Heart left ventricle (tissue), 16 donors: Measurements from ENCODE around the gene TNFAIP8L1. TPM values are rescaled to one million over a fixed set of nuclear protein-coding genes. Genes with fewer than 3 reads are reported as not detected.

Experiments
- ATAC-seq, 4 donors: fragments of 200-7000 bp; cut with Tn5 transposase; one replicate each; pipeline ENCODE4 v1.9.1; 2020 to 2022; ENCODE audit warnings: moderate library complexity in 4 of 4, mild to moderate bottlenecking in 3 of 4, moderate number of reproducible peaks in 1 of 4
- DNase-seq, 5 donors: peaks; one replicate each; pipeline ENCODE4 v3.0.0-alpha.2; 2020
- H3K27ac ChIP-seq, 12 donors: fragments of 200-600 bp; sonication (generic) in 4 of 12; one replicate each; pipeline versions ENCODE4 v1.5.0 to v1.8.0; 2016 to 2022; ENCODE audit warnings: mild to moderate bottlenecking in 2 of 12
- H3K27me3 ChIP-seq, 9 donors: fragments of 200-600 bp; sonication (generic) in 2 of 9; one replicate each; pipeline versions ENCODE4 v1.5.1 to v1.8.0; 2016 to 2022; ENCODE audit warnings: mild to moderate bottlenecking in 3 of 9
- H3K36me3 ChIP-seq, 9 donors: fragments of 200-600 bp; sonication (generic) in 2 of 9; one replicate each; pipeline versions ENCODE4 v1.5.0 to v1.8.0; 2018 to 2022; ENCODE audit warnings: mild to moderate bottlenecking in 2 of 9
- H3K4me1 ChIP-seq, 12 donors: fragments of 200-600 bp; sonication (generic) in 4 of 12; one replicate each; pipeline versions ENCODE4 v1.5.0 to v1.8.0; 2016 to 2022; ENCODE audit warnings: mild to moderate bottlenecking in 3 of 12
- H3K4me3 ChIP-seq, 12 donors: fragments of 200-600 bp; sonication (generic) in 4 of 12; one replicate each; pipeline versions ENCODE4 v1.5.0 to v1.8.0; 2017 to 2022; ENCODE audit warnings: mild to moderate bottlenecking in 9 of 12, moderate library complexity in 4 of 12
- H3K9me3 ChIP-seq, 12 donors: fragments of 200-600 bp; sonication (generic) in 4 of 12; one replicate each; pipeline versions ENCODE4 v1.5.0 to v1.8.0; 2016 to 2022; ENCODE audit warnings: mild to moderate bottlenecking in 1 of 12
- POLR2A ChIP-seq, 2 donors: fragments of 450-650 bp; IDR thresholded peaks; one replicate each; pipeline ENCODE4 v1.6.1; 2017; ENCODE audit warnings: antibody characterized with exemption in 2 of 2, mild to moderate bottlenecking in 2 of 2, moderate library complexity in 2 of 2
- WGBS, 4 donors: extraction: QIAGEN DNeasy Blood & Tissue Kit in 2 of 4; methylation state at CpG; one replicate each; pipeline versions ENCODE4 v1.1.5 to v1.1.7; 2013 to 2018; 5-methylcytosine and 5-hydroxymethylcytosine counted together
- intact Hi-C, 10 donors: fragments of 100-400 bp; cut with DNase I; formaldehyde crosslinking; loops; one replicate each; pipeline versions ENCODE4 v1.11.1 to v1.14.2; 2022
- long read RNA-seq, 3 donors: library from polyadenylated mRNA; unstranded; transcript quantifications; one replicate each; pipeline ENCODE4 v2.0.0, GENCODE V29; 2020 to 2021
- polyA plus RNA-seq, 2 donors: library from polyadenylated mRNA; stranded (reverse); fragments of 200-250 nt; gene quantifications; one replicate each; pipeline ENCODE4 v1.2.3, GENCODE V29; 2013
- total RNA-seq, 9 donors: library from RNA; depleted of rRNA in 2 of 9; stranded (reverse); fragments of >200 nt in 2 of 9; fragmentation: NEBNext Ultra II Directional in 3 of 9; extraction: Animal tissue kit (Norgen Biotek cat#: 25700) in 3 of 9; gene quantifications; one replicate each; pipeline versions ENCODE4 v1.1.0 to v1.2.4, GENCODE V29; 2016 to 2023
- TF ChIP-seq, protein P1 (sequence below), 12 donors: fragments of 200-600 bp; sonication (generic) in 4 of 12; IDR thresholded peaks; one replicate each; pipeline versions ENCODE4 v1.5.0 to v1.8.0; 2018 to 2022; ENCODE audit warnings: antibody characterized with exemption in 12 of 12, mild to moderate bottlenecking in 5 of 12
- donor health status: ischemic (EF 13 %, LVEDD 7.1; RV severe dilation, severe dysfunction).
- donor health status: healthy with polysubstance abuse.
- donor health status: DM: no; HTN: yes; CAD: no.
- donor health status: DM: no; HTN: no; CAD: no.
- donor health status: ischemic (EF 25% LVEDD 6.9; RV normal size, moderate dysfunction).
- donor health status: ischemic (EF 25% LVEDD 5.7; RV mildly dilated, moderate dysfunction).
- donor health status: healthy.
- donor health status: DM: yes; HTN: yes; CAD: no.
- donor health status: ischemic (EF 35%, LVEDD 5.7; RV mildly dilated, moderate dysfunction).
- donor health status: nonischemic (EF 11% LVEDD 7.7; RV severe dilation, severe dysfunction).
- donor health status: DM: yes; HTN: yes; CAD: no.
- donor health status: PGD.
- donor health status: ischemic (EF 29% LVEDD 5.4; RV normal size, mild dysfunction).
- donor health status: nonischemic (EF 23%, LVEDD 6.1; RV moderate dilation, normal function).

TNFAIP8L1 gene
- total RNA-seq (10 to 100 TPM in 1 of 9 donors, 1 to 10 TPM in 8; 2.8 to 15.1 (median 5.8) TPM), polyA plus RNA-seq (1 to 10 TPM; 6.1 to 6.2 TPM)
- long read RNA-seq, donor 1, transcript TNFAIP8L1-201 (2 exons, 3,814 nt) = major isoform, 10 of 16 reads
- long read RNA-seq, donor 1, partial matches to known transcripts = 0 of 16 reads
- long read RNA-seq, donor 1, other reads (novel, unspliced or antisense) = 5 of 16 reads
- long read RNA-seq, donor 2, transcript TNFAIP8L1-201 (2 exons, 3,814 nt) = major isoform, 23 of 32 reads
- long read RNA-seq, donor 2, partial matches to known transcripts = 0 of 32 reads
- long read RNA-seq, donor 2, other reads (novel, unspliced or antisense) = 9 of 32 reads
- long read RNA-seq, donor 3, transcript TNFAIP8L1-201 (2 exons, 3,814 nt) = major isoform, 6 of 11 reads
- long read RNA-seq, donor 3, partial matches to known transcripts = 0 of 11 reads
- long read RNA-seq, donor 3, other reads (novel, unspliced or antisense) = 4 of 11 reads

- WGBS, 4 donors = 2 to 5% (median 3%) methylated on average over 24 to 49 of the region's 49 CpGs
- intact Hi-C loops = loop anchor here in 8 of 10 donors (1.0 to 5.0 kb wide), 3 partner anchors 9 to 82 kb away; partner anchors contain the start of gene SEMA6B (in 8 of the 8)
- H3K27ac ChIP-seq = peak within 1 kb of the TSS; percentile 7 to 92 (median 84)
These were observed at the start of gene TNFAIP8L1 for GRCh38 chr19:4638828-4639530. Gene TNFAIP8L1, plus strand, starts transcription at chr19:4639516. Its CDS starts 12,354 bp downstream, at chr19:4651870.

GRCh38 chr19:4589579-4590410 is 49.5 kb upstream of the TNFAIP8L1 start:
- peak in 3 of 4 donors; percentile 85 to 93 (median 92) for ATAC-seq
- H3K4me1 ChIP-seq = peaks cover 0 to 3% (median 2%) of the 10 kb centered on the region in 12 donors
- WGBS, 4 donors = 52 to 59% (median 57%) methylated on average over 11 of the region's 11 CpGs
- H3K36me3 ChIP-seq = no peaks in the 10 kb centered on the region
- H3K9me3 ChIP-seq = no peaks in the 10 kb centered on the region
- H3K27ac ChIP-seq = no peak overlapping the region
- H3K27me3 ChIP-seq = peaks cover 3 to 42% (median 13%) of the 10 kb centered on the region in 9 donors
- no peak for TF ChIP-seq POLR2A (IDR thresholded peaks at IDR 0.05)
- TF ChIP-seq, protein P1, sequence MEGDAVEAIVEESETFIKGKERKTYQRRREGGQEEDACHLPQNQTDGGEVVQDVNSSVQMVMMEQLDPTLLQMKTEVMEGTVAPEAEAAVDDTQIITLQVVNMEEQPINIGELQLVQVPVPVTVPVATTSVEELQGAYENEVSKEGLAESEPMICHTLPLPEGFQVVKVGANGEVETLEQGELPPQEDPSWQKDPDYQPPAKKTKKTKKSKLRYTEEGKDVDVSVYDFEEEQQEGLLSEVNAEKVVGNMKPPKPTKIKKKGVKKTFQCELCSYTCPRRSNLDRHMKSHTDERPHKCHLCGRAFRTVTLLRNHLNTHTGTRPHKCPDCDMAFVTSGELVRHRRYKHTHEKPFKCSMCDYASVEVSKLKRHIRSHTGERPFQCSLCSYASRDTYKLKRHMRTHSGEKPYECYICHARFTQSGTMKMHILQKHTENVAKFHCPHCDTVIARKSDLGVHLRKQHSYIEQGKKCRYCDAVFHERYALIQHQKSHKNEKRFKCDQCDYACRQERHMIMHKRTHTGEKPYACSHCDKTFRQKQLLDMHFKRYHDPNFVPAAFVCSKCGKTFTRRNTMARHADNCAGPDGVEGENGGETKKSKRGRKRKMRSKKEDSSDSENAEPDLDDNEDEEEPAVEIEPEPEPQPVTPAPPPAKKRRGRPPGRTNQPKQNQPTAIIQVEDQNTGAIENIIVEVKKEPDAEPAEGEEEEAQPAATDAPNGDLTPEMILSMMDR (IDR thresholded peaks at IDR 0.05) = peak in 11 of 12 donors; percentile 17 to 53 (median 35)
- intact Hi-C loops = loop anchor here in 1 of 10 donors (5.0 kb wide), 1 partner anchor 38 kb away; no protein-coding TSS in a partner anchor
- DNase-seq = peak in 3 of 5 donors; percentile 31 to 67 (median 67)
- H3K4me3 ChIP-seq = no peak overlapping the region

More at GRCh38 chr19:4638828-4639530, at the start of gene TNFAIP8L1:
- DNase-seq (peak; percentile 97 to 99 (median 98)), ATAC-seq (peak; percentile 93 to 95 (median 94))
- peak within 1 kb of the TSS; percentile 58 to 88 (median 81) for H3K4me3 ChIP-seq
- H3K9me3 ChIP-seq = no peaks in the 10 kb centered on the region
- no peaks in the 10 kb centered on the region for H3K36me3 ChIP-seq
- H3K4me1 ChIP-seq = peaks cover 0 to 63% (median 30%) of the 10 kb centered on the region in 12 donors
- no peaks in the 10 kb centered on the region for H3K27me3 ChIP-seq
- TF ChIP-seq POLR2A (IDR thresholded peaks at IDR 0.05) = peak in 1 of 2 donors; percentile 32
- TF ChIP-seq, protein P1 (IDR thresholded peaks at IDR 0.05) = no peak

GRCh38 chr19:4590559-4590958 is 48.8 kb upstream of the TNFAIP8L1 start:
- H3K27me3 ChIP-seq = peaks cover 0 to 38% (median 6%) of the 10 kb centered on the region in 9 donors
- 83 to 87% (median 84%) methylated on average over 9 of the region's 9 CpGs for WGBS, 4 donors
- intact Hi-C loops = no loop called here
- ATAC-seq (no peak), DNase-seq (no peak)
- no peak overlapping the region for H3K27ac ChIP-seq
- no peak overlapping the region for H3K4me3 ChIP-seq
- no peaks in the 10 kb centered on the region for H3K9me3 ChIP-seq
- no peaks in the 10 kb centered on the region for H3K4me1 ChIP-seq
- no peak for TF ChIP-seq POLR2A (IDR thresholded peaks at IDR 0.05)
- no peaks in the 10 kb centered on the region for H3K36me3 ChIP-seq

DNA sequence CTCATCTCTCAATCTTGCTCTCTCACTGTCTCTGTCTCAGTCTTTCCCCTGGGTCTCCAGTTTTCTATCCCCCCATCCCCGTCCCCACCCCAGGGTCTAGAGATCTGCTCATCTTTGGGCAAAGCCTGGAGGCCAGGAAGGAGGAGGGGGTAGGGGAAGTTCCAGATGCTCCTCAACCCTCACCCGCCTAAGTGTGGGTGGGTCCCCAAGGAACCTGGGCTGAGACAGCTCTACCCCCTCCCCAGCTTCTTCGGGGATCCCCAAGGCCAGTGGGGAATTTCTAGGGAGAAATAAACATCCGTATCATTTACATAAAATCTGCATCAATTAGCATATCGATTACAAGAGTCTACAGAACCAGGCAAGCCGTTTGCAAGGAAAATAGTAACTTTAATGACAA is 48.0 kb upstream of the TNFAIP8L1 start:
- peaks cover 0 to 39% (median 4%) of the 10 kb centered on the region in 9 donors for H3K27me3 ChIP-seq
- 50 to 55% (median 52%) methylated on average over 6 of the region's 6 CpGs for WGBS, 4 donors
- no peak for ATAC-seq
- H3K27ac ChIP-seq = no peak overlapping the region
- TF ChIP-seq, protein P1 (IDR thresholded peaks at IDR 0.05) = no peak
- no peak for TF ChIP-seq POLR2A (IDR thresholded peaks at IDR 0.05)
- intact Hi-C loops = no loop called here
- H3K9me3 ChIP-seq = no peaks in the 10 kb centered on the region
- H3K36me3 ChIP-seq = no peaks in the 10 kb centered on the region
- H3K4me3 ChIP-seq = no peak overlapping the region
- H3K4me1 ChIP-seq = no peaks in the 10 kb centered on the region
- no peak for DNase-seq
